ENCODE measurements around the gene MIPOL1.

Gene MIPOL1

GRCh38 chr14:37589715-37590427 is 392.1 kb downstream of the MIPOL1 start:
- no peak for TF ChIP-seq CTCF (conservative IDR thresholded peaks at IDR 0.05)
- H3K27ac ChIP-seq = peak overlapping the region; percentile 100

- TF ChIP-seq CTCF (conservative IDR thresholded peaks at IDR 0.05) = no peak
- peak overlapping the region; percentile 100 for H3K27ac ChIP-seq
Observed at GRCh38 chr14:37590428-37591139, 392.8 kb downstream of the MIPOL1 start.

- peak overlapping the region; percentile 100 for H3K27ac ChIP-seq
- peak; percentile 71 for TF ChIP-seq CTCF (conservative IDR thresholded peaks at IDR 0.05)
Observed at GRCh38 chr14:37591311-37591940, 393.7 kb downstream of the MIPOL1 start.

- peak overlapping the region; percentile 100 for H3K27ac ChIP-seq
- TF ChIP-seq CTCF (conservative IDR thresholded peaks at IDR 0.05) = peak; percentile 38
Observed at GRCh38 chr14:37591941-37592481, 394.3 kb downstream of the MIPOL1 start.

- TF ChIP-seq CTCF (conservative IDR thresholded peaks at IDR 0.05) = no peak
- peak overlapping the region; percentile 100 for H3K27ac ChIP-seq
Observed at GRCh38 chr14:37592482-37593408, 395.0 kb downstream of the MIPOL1 start.

- no peak for TF ChIP-seq CTCF (conservative IDR thresholded peaks at IDR 0.05)
- peak overlapping the region; percentile 100 for H3K27ac ChIP-seq
Observed at GRCh38 chr14:37593511-37594237, 395.9 kb downstream of the MIPOL1 start.

All from VCaP (cell line).